GM13977 (cell line): ENCODE data around the gene RHOV.
"Not testable (repeated sequence)": the region's sequence is repeated elsewhere in the genome, so short reads cannot be mapped to it uniquely, and the experiment has no call there.

ENCODE experiments used
- DNase-seq: peaks from one replicate; pipeline ENCODE4 v3.0.0; 2012; ENCODE audit warnings: low spot score
- in situ Hi-C: fragments of 300-500 bp; cut with MboI; formaldehyde crosslinking; loops from one replicate; pipeline ENCODE4 v1.12.0; 2022; ENCODE audit warnings: low sequenced_read_pairs, low pct_unique_long_range_greater_than_20kb, mixed read lengths, inconsistent platforms; ENCODE audit not compliant: unreplicated experiment
- TF ChIP-seq, protein P1 (sequence below): IDR thresholded peaks from 2 replicates; pipeline ENCODE4 v1.5.1; 2012; ENCODE audit warnings: mild to moderate bottlenecking, control low read depth; ENCODE audit not compliant: insufficient read depth; ENCODE audit errors: extremely low read depth, missing control alignments

Gene RHOV

DNA sequence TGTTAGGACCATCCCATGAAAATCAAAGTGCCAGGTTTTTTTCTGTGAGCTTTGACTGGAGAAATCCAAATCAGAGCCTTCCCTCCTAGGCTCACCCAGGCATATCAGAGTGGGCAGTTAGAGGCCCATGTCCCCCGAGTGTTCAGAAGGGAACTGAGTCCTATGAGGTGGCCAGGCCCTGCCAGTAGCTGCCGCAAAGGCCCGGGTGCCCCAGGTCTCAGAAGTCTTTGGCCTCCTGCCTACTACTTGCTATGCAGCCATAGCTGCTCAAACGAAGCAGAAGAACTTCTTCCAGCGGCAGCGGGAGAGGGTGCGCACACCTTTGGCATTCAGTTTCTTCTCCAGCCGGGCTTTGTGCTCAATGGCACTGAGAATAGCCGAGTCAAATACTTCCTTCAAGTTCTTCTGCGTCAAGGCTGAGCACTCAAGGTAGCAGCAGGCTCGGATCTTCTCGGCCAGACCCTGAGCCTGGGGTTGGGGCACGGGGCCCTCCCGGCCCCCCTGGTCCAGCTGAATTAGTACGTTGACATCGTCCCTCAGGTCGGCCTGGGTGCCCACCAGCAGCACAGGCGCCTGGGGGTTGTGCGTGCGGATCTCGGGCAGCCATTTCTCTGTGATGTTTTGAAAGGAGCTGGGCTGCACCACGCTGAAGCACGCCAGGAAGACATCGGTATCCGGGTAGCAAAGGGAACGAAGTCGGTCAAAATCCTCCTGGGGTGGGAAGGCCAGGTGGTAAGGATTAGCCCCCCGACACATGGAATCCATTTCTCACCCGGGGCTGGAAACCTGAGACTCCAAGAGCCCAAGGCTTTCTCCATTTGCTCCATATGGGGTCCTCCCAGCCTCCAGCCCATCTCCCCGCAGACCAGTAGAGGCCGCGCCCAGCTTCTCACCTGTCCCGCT, 992 bp downstream of the RHOV start:
- DNase-seq: no peak
- in situ Hi-C loops: no loop called here
- TF ChIP-seq, protein P1, sequence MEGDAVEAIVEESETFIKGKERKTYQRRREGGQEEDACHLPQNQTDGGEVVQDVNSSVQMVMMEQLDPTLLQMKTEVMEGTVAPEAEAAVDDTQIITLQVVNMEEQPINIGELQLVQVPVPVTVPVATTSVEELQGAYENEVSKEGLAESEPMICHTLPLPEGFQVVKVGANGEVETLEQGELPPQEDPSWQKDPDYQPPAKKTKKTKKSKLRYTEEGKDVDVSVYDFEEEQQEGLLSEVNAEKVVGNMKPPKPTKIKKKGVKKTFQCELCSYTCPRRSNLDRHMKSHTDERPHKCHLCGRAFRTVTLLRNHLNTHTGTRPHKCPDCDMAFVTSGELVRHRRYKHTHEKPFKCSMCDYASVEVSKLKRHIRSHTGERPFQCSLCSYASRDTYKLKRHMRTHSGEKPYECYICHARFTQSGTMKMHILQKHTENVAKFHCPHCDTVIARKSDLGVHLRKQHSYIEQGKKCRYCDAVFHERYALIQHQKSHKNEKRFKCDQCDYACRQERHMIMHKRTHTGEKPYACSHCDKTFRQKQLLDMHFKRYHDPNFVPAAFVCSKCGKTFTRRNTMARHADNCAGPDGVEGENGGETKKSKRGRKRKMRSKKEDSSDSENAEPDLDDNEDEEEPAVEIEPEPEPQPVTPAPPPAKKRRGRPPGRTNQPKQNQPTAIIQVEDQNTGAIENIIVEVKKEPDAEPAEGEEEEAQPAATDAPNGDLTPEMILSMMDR: no peak

DNA sequence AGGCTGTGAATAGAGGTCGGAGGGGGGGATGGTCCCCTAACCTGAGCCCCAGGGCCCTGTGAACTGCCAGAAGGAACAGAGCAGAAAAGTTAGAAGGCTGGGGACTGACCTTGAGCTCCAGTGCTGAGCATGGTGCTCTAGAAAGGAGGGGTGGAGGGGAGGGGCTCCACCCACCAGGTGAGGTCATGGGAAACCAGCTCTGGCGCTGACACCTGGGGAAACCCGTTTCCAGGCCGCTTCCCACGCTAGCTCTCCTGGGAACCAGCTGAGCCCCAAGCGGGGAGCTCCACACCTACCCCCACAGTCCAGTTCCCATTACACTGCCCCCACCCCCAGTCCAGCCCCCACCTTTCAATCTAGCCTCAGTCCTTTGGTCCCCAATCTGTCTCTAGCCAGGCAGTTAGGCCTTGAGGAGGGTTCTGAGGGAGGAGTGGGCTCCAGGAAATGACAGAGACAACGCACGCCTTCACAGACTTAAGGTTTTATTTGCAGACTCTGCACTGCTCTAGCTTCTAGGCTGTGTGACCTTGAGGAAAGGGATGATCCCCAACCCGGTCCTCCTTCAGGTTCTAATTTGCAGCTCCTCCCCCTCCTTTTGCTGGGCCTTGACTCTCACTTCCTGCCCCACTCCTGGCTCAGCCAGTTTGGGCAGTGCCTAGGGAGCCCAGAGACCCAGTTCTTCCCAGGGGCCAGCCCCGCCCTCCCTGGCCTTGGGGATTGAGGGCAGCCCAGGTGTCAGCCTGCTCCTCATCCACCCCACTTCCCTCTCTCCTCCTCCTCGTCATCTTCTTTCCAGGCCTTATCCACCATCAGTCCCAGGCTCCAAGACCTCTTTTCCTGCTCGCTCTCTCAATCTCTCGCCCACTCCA, 2.1 kb downstream of the RHOV start:
- TF ChIP-seq, protein P1: no peak
- peak; percentile 80 for DNase-seq
- in situ Hi-C loops: no loop called here

GRCh38 chr15:40870716-40871115, 3.3 kb downstream of the RHOV start:
- no peak for DNase-seq
- in situ Hi-C loops: no loop called here
- TF ChIP-seq, protein P1: no peak

DNA sequence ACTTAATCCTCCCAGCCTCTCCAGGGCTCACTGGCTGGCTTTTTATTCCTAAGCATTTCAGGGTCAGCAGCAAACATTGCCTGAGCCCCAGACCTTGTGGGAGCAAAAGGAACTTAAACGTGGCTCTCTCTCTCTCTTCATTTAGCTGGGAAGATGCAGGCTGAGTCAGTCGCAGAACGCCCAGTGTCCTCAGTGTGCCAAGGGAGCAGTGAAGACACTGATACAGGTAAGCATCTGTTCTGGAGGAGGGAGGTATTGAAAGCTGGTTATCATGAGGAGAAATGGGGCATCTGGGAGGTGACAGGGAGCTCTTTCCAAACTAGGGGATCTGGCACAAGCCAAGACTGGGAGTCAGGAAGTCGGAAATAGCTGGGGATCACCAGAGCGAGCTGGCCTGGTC, 4.3 kb downstream of the RHOV start:
- in situ Hi-C loops: no loop called here

DNA sequence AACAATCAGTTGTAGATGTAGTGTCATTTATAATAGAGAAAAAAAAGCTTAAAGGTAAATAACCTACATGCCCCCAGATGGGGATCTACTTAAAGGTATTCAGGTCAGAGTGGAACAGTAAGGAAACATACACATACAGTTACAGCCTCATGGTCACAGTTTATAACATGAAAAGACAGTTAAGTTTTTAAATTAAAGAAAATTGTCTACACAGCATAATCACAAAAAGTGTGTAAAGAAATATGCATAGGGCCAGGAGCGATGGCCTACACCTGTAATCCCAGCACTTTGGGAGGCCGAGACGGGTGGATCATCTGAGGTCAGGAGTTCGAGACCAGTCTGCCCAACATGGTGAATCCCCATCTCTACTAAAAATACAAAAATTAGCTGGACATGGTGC, 6.8 kb downstream of the RHOV start:
- TF ChIP-seq, protein P1: no peak
- DNase-seq: no peak
- in situ Hi-C loops: no loop called here

More for the DNA sequence above, 4.3 kb downstream of the RHOV start:
- TF ChIP-seq, protein P1: no peak
- DNase-seq: no peak

DNA sequence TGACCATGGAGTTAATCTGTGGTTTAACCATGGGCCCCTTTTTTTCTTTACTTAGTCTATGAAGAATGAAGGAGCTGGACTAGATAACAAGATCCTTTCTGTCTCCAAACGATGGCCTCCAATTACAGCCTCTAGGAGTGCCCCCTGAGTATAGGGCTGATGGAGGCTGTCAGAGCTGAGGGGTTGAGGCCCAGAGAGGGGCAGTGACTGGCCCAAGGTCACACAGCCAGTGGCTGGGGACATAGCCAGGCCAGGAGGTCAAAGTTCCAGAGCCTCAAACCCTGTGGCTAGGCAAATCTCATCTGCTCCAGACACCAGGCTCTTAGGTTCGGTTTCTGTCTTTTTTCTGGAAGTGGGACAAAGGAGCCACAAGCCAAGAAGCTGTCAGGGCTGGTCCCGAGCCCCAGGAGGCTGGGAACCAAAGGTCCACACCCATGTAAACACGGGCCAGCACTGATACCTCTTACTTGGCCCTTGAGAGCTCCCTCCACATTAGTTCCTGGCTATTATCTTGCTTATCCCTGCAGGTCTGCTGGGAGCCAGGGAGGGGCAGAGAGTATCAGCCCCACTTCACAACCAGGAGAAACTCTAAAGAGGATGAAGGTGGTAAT, 10.3 kb downstream of the RHOV start:
- in situ Hi-C loops: no loop called here
- TF ChIP-seq, protein P1: no peak
- no peak for DNase-seq

GRCh38 chr15:40861147-40861546, 12.9 kb downstream of the RHOV start:
- DNase-seq, in situ Hi-C loops: not testable (repeated sequence)
